Endothelial cell of umbilical vein (primary cell): ENCODE data around the gene TFAP2B. TPM values are rescaled to one million over a fixed set of nuclear protein-coding genes. Genes with fewer than 3 reads are reported as not detected.

Source experiments
- BruUV-seq: library from RNA; stranded (reverse); fragments of 400-500 nt; replicated peaks from 2 replicates; lab custom pipeline; 2021; lab: Mats Ljungman, UMichigan
- CTCF ChIA-PET: fragments of 300-600, 350-600 bp; sonication (Branson Sonifier 250); formaldehyde crosslinking; loops from one replicate; lab custom pipeline; 2021; ENCODE audit warnings: antibody characterized with exemption, inconsistent platforms; lab: Charles Lee
- POLR2A ChIA-PET: fragments of 300-600, 350-600 bp; sonication (Branson Sonifier 250); formaldehyde crosslinking; loops from one replicate; lab custom pipeline; 2021; ENCODE audit warnings: antibody characterized with exemption, inconsistent platforms; lab: Charles Lee
- DNase-seq: peaks from one replicate; pipeline ENCODE4 v3.0.0-alpha.2; 2011; ENCODE audit warnings: low read depth, low spot score
- FAIRE-seq: peaks from 2 replicates; lab custom pipeline; 2011; peaks lifted over from hg19 to GRCh38; lab: Jason Lieb, UNC
- H2AFZ ChIP-seq: 2 replicates; pipeline ENCODE4 v1.6.0; 2012; ENCODE audit warnings: low read depth, low read length, control low read depth, inconsistent platforms
- H3K27ac ChIP-seq: 2 replicates; pipeline ENCODE4 v1.5.1; 2011; ENCODE audit warnings: low read depth, mild to moderate bottlenecking, control low read depth, low read length, moderate library complexity; ENCODE audit not compliant: insufficient read depth
- H3K27me3 ChIP-seq, 2 experiments: 2 replicates each; pipeline versions ENCODE4 v1.6.0 to v1.6.1; 2011; ENCODE audit warnings: low read length in 2 of 2, mixed read lengths in 1 of 2; ENCODE audit not compliant: control insufficient read depth in 2 of 2, insufficient read depth in 2 of 2
- H3K36me3 ChIP-seq, 2 experiments: 2 replicates in 1 of 2; 3 replicates in 1 of 2; pipeline ENCODE4 v1.5.1; 2011; ENCODE audit warnings: low read length in 2 of 2, mild to moderate bottlenecking in 1 of 2, moderate library complexity in 1 of 2; ENCODE audit not compliant: control insufficient read depth in 2 of 2, insufficient read depth in 2 of 2; ENCODE audit errors: extremely low read depth in 1 of 2
- H3K4me1 ChIP-seq: 3 replicates; pipeline ENCODE4 v1.5.1; 2011; ENCODE audit warnings: mild to moderate bottlenecking, low read length; ENCODE audit not compliant: control insufficient read depth, insufficient read depth; ENCODE audit errors: extremely low read depth
- H3K4me2 ChIP-seq: 2 replicates; pipeline ENCODE4 v1.6.1; 2011; ENCODE audit warnings: low read length, control low read depth, mixed read lengths; ENCODE audit not compliant: insufficient read depth
- H3K4me3 ChIP-seq, 3 experiments: fragments of 200-600 bp in 1 of 3; sonication (generic), shearing (Covaris generic) in 1 of 3; replicated peaks in 1 of 3; 2 replicates each; pipeline ENCODE4 v1.5.1; 2011 to 2016; ENCODE audit warnings: control low read depth in 3 of 3, low read length in 3 of 3, mild to moderate bottlenecking in 2 of 3, inconsistent platforms in 1 of 3, low read depth in 1 of 3, moderate library complexity in 1 of 3; ENCODE audit not compliant: insufficient read depth in 1 of 3
- H3K79me2 ChIP-seq: 2 replicates; pipeline ENCODE4 v1.6.0; 2012; ENCODE audit warnings: low read length, inconsistent platforms; ENCODE audit not compliant: control insufficient read depth, insufficient read depth
- H3K9ac ChIP-seq: replicated peaks from 2 replicates; pipeline ENCODE3; 2011; ENCODE audit warnings: low read length, control low read depth; ENCODE audit not compliant: insufficient read depth; ENCODE audit errors: extremely low read depth
- H3K9me1 ChIP-seq: replicated peaks from 3 replicates; pipeline ENCODE4 v1.6.0; 2011; ENCODE audit warnings: mild to moderate bottlenecking, low read length; ENCODE audit not compliant: control insufficient read depth, insufficient read depth; ENCODE audit errors: extremely low read depth
- H3K9me3 ChIP-seq: replicated peaks from 2 replicates; pipeline ENCODE4 v1.5.1; 2012; ENCODE audit warnings: low read length, inconsistent platforms; ENCODE audit not compliant: control insufficient read depth, insufficient read depth
- H4K20me1 ChIP-seq: replicated peaks from 2 replicates; pipeline ENCODE3; 2011; ENCODE audit warnings: mild to moderate bottlenecking, low read length; ENCODE audit not compliant: control insufficient read depth, insufficient read depth; ENCODE audit errors: extremely low read depth
- CTCF ChIP-seq, 2 donors: IDR thresholded peaks; 1 replicate in 1 of 2; 2 replicates in 1 of 2; pipeline ENCODE4 v1.5.1; 2011; ENCODE audit warnings: low read length in 2 of 2, mild to moderate bottlenecking in 2 of 2, moderate library complexity in 2 of 2, control low read depth in 1 of 2, inconsistent platforms in 1 of 2, low read depth in 1 of 2; ENCODE audit not compliant: insufficient read depth in 1 of 2; ENCODE audit errors: extremely low read depth in 1 of 2
- EZH2 ChIP-seq: IDR thresholded peaks from 2 replicates; pipeline ENCODE4 v1.6.1; 2012; ENCODE audit warnings: borderline replicate concordance, low read depth, mild to moderate bottlenecking, moderate library complexity, low read length, inconsistent platforms; ENCODE audit not compliant: severe bottlenecking
- FOS ChIP-seq: IDR thresholded peaks from 2 replicates; pipeline ENCODE4 v1.6.1; 2011; ENCODE audit warnings: mild to moderate bottlenecking, low read length, moderate library complexity, borderline replicate concordance; ENCODE audit not compliant: insufficient read depth
- GATA2 ChIP-seq: IDR thresholded peaks from 2 replicates; pipeline ENCODE4 v1.7.0; 2011; ENCODE audit warnings: low read depth, mild to moderate bottlenecking, moderate library complexity, mixed read lengths, low read length; ENCODE audit not compliant: insufficient read length, insufficient read depth
- JUN ChIP-seq: IDR thresholded peaks from 2 replicates; pipeline ENCODE4 v1.6.1; 2011; ENCODE audit warnings: borderline replicate concordance, low read depth; ENCODE audit not compliant: insufficient read length, insufficient read depth
- MYC ChIP-seq: IDR thresholded peaks from one replicate; pipeline ENCODE4 v1.6.1; 2011; ENCODE audit warnings: mild to moderate bottlenecking, low read depth, low read length
- POLR2A ChIP-seq: IDR thresholded peaks from 2 replicates; pipeline ENCODE4 v1.6.1; 2012; ENCODE audit warnings: low read depth, mild to moderate bottlenecking, control low read depth, low read length
- POLR2AphosphoS5 ChIP-seq: IDR thresholded peaks from 2 replicates; pipeline ENCODE4 v1.6.1; 2012; ENCODE audit warnings: low read depth, mild to moderate bottlenecking, control low read depth, low read length, moderate library complexity; ENCODE audit not compliant: insufficient read depth
- dilution Hi-C: fragments of 300-500 bp; cut with MboI; formaldehyde crosslinking; loops from one replicate; pipeline ENCODE4 v1.15.0; 2019; ENCODE audit warnings: low sequenced_read_pairs; ENCODE audit not compliant: extremely low pct_ligation_motif_present
- intact Hi-C: fragments of 100-400 bp; cut with micrococcal nuclease; formaldehyde crosslinking; loops from one replicate; pipeline ENCODE4 v1.10.0; 2022
- polyA plus RNA-seq, 4 experiments: library from polyadenylated mRNA; depleted of rRNA in 3 of 4; stranded (reverse) in 3 of 4; unstranded in 1 of 4; fragments of >200 nt; gene quantifications; 2 replicates each; pipeline versions ENCODE4 v1.2.1 to v1.2.3, GENCODE V29; 2011 to 2012; ENCODE audit warnings: missing spikeins in 1 of 4
- total RNA-seq: library from RNA; stranded (reverse); gene quantifications from 2 replicates; pipeline ENCODE4 v1.2.3, GENCODE V29; 2021
- TF ChIP-seq, protein P1 (sequence below): IDR thresholded peaks from 2 replicates; pipeline ENCODE4 v1.6.1; 2011; ENCODE audit not compliant: insufficient read depth, insufficient read length

The TFAP2B gene
- total and polyA plus RNA-seq, 2 donors (not counting 3 experiments of a cell fraction or from before 2014, with no cell fraction given) = not detected

GRCh38 chr6:50778696-50779095 is 40.0 kb upstream of the TFAP2B start:
- CTCF ChIA-PET = interaction anchor here (1.6 kb wide), 1 partner anchor 8 kb away, joined by 4 read pairs; no protein-coding TSS in a partner anchor
- Histone ChIP-seq H3K79me2 (no peaks in the 10 kb centered on the region), H3K27me3 (no peaks in the 10 kb centered on the region), H2AFZ (no peak overlapping the region), H3K9ac (no peak overlapping the region), H3K4me3 (no peak overlapping the region), H3K27ac (no peak overlapping the region), H4K20me1 (no peaks in the 10 kb centered on the region), H3K9me1 (no peaks in the 10 kb centered on the region), H3K36me3 (no peaks in the 10 kb centered on the region), H3K4me2 (no peak overlapping the region), H3K4me1 (no peaks in the 10 kb centered on the region), H3K9me3 (no peaks in the 10 kb centered on the region)
- DNase-seq (no peak), FAIRE-seq (no peak)
- BruUV-seq = no TSS peak
- dilution Hi-C loops (no loop called here), intact Hi-C loops (no loop called here)
- POLR2A ChIA-PET = no interaction called here
- TF ChIP-seq GATA2 = no peak
- TF ChIP-seq POLR2AphosphoS5 = no peak
- TF ChIP-seq POLR2A = no peak
- TF ChIP-seq MYC = no peak
- TF ChIP-seq, protein P1, sequence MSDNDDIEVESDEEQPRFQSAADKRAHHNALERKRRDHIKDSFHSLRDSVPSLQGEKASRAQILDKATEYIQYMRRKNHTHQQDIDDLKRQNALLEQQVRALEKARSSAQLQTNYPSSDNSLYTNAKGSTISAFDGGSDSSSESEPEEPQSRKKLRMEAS = no peak
- TF ChIP-seq CTCF (IDR thresholded peaks at IDR 0.05; ENCODE audit: extremely low read depth in 1 of 2, insufficient read depth in 1 of 2, low read depth in 1 of 2, low read length in 2 of 2) = no peak
- TF ChIP-seq FOS = no peak
- TF ChIP-seq JUN = no peak
- no peak for TF ChIP-seq EZH2
